DMS 273 (cell line): ENCODE data around the gene XRCC4.

ENCODE experiments used
- DNase-seq: peaks from one replicate; lab custom pipeline; 2025; ENCODE audit not compliant: unreplicated experiment; lab: John Stamatoyannopoulos, UW

The XRCC4 gene

DNA sequence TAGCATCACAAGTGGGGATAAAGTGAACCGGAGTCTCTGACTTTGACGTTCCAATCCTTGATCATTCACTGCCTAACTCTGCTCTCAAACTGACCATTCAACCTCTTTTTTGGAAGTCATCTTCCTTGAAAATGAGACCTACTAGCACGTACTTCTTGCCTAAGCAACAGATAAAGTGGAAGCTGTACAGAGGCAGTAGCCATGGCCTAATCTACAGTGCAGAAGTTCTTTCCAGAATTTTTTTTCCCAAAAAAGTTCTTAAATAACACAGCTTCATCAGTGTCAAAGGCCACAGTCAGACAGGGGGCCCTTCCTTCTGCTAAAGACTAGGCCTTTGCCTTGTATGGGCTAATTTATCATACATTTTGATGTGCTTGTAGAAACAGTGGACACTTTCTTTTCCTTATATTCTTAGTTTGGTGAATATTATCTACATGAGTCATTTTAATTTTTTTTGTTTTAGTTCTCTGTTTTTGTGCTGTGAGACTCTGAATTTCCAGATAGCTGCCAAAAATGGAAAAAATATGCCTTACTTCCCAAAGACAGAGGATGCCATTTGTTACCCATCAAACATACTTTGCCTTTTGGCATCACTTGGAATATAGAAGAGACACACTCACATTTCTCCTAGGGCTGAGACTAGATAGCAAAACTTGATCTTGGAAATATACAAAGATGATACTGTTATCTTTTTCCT, 297.9 kb downstream of the XRCC4 start:
- DNase-seq: no peak

DNA sequence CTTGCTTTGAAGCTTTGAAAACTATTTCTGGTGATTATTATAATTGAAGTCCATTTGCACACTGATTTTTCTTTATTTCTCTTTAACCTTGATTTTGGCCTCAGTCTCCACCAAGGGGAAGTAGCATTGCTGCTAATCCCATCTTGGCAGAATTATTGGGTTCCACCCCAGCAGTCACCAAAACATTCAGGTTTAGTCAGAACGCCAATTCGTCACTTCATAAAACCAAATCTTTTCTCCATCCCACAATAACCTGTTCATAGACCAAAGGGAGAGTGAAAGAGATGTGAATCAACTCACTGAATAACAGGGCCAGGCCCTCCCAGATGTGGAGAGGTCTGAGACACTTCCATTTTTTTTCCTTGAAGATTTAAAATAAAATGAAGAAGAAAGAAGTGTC, 299.1 kb downstream of the XRCC4 start:
- DNase-seq: no peak

DNA sequence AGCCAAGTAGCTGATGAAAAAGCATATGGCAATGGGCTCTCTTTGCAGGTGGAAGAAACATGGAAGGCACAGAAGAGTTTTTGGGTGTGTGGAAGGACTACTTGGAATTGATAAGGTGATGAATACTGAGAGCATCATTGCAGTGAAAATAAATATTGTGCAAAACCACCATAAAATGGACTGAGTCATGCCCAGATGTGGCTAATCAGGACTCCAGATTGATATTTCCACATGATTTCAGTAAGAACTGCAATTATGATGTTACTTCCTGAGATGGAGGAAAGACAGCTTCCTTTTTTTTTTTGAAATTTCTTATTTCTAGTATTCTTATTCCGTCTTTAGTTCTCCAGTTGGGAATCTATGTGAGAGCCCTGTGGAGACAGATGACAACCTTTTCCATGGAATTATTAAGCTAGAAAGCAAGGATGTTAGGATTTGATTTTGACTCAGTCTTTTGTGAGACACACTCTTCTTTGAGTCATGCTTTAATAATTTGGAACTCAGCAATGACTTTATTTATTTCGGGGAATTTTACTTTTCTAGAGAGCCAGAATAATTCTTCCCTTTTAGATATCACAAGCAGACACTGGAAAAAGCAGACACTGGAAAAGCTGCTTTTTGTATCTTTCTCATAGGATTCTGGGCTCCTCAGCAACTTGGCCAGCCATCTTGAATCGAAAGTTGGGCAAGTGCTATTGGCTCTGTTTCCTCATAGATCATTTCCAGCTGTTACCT, 300.0 kb downstream of the XRCC4 start:
- DNase-seq: no peak

DNA sequence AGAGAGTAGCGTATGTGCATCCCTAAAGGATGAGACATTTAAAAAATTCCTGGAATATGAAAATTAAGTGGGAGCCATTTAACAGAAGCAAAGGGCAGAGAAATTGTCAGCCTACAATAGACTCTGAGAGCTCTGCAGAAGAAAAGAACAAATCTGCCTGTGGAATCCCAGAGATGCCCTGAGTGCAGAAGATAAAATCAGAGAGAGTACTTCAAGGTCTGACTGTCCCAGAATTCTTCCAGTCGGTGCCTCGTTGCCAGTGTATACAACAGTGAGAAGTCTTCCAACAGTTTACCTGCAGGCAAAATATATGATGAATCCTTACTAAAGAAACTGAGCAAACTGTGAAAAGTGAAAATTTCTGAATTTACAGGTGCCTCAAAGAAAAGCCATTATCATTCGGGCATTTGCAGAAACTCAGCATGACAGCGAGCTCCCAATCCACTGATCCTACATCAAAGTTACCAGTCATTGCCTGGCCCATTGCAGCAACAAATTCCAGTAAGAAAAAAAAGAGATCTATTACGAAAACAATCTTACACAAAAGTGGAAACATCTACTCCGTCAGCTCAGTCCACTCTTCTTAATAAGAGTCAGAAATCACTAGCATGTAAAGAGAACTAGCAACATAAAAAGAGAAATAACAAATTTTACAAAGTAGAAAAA, 301.4 kb downstream of the XRCC4 start:
- DNase-seq: no peak

DNA sequence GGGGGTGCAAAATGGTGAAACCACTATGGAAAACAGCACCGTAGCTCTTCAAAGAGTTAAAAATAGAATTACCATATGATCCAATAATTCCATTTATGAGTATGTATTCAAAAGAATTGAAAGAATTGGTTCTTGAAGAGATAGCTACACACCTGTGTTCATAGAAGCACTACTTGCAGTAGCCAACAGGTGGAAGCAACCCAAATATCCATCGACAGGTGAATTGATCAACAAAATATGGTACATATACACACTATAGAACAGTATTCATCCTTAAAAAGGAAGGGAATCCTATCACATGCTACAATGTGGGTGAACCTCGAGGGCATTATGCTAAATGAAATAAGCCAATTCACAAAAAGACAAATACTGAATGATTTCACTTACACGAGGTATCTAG, 308.5 kb downstream of the XRCC4 start:
- DNase-seq: no peak

DNA sequence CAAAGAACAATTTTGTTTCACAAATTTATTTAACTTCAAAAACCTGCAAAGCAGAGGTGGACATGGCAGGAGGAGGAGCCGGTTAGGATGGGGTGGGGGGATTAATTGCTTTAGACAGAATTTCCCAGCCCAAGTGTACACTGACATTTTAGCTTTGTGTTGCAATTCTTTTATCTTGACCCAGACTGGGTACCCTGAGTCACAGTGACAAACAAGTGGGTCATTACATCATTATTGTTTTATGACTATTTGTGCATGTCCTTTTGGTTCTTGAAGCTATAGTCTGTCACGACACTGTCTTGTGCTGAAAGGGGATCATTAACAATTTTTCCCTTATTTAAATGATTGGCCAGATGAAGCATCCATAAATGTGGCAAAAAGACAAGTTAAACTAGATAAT, 309.7 kb downstream of the XRCC4 start:
- no peak for DNase-seq

DNA sequence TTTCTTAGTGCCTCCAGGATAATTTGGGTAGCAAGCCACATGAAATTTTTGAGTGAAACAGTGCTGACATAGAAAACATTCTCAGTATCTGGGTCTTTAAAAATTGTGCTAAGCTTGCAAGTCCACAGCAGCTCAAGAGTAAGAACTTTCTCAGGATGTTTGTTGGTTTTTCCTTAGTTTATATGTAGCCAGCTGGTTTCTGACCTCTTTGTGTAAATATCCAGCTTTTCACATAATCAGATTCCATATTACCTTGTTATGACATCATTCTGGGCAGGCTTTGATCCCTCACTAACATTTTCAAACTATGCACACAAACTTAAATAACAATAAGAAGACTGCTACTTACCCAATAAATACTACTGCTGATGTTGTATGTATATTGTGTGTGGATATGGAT, 311.3 kb downstream of the XRCC4 start:
- DNase-seq: no peak

DNA sequence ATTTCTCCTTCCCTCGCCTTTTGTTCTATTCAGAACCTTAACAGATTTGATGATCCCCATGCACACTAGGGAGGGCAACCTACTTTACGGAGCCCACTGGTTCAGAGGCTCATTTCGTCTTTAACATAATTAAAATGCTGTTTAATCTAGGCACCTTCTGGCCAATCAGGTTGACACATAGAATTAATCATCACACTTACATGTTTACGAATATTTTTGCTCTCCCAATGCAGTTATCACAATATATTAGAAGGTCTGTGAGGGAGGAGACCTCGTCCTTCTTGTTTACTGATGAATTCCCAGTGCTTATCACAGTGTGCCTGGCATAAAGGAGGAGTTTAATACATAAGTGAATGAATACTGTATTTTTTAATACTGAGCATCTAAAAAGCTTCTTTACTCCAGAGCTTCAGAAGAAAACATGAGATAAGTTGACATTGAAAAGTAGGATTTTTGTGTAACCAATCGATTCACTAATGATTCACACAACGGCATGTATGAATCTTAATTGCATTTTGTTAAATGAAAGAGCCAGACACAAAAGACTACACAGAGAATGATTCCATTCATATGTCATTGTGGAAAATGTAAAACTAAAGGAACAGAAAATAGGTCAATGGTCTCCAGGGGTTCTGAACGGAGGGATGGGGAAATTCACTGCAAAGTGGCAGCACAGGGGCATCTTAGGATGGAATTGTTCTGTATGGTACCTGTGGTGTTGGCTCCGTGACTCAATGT, 315.6 kb downstream of the XRCC4 start:
- no peak for DNase-seq

DNA sequence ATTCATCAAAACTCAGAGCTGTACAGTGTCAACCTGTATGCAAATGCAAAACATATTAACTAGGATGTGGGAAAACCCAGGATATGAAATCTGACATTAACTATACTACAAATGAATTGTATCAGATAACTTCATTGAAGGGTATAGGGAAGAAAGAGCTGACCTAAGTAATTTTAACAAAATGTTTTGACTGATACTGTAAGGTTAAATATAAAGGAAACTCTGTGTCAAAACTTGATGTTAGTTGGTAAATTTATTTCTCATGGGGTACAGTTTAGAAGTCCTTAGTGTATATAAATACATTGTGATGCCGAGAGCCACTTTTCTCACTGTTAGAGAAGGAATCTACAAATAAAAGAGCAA, 316.1 kb downstream of the XRCC4 start:
- no peak for DNase-seq

DNA sequence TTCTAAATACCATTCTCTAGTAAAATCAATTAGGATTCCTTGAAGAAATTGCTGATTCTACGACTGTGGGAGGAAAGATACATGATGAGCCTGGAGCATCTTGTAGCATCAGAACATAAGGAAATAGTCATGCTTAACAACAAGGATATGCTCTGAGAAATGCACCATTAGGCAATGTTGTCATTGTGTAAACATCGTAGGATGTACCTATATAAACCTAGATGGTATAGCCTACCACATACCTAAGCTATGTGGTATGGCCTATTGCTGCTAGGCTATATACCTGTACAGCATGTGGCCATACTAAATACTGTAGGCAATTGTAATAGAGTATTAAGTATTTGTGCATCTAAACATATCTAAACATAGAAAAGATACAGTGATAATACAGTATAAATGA, 316.8 kb downstream of the XRCC4 start:
- no peak for DNase-seq

DNA sequence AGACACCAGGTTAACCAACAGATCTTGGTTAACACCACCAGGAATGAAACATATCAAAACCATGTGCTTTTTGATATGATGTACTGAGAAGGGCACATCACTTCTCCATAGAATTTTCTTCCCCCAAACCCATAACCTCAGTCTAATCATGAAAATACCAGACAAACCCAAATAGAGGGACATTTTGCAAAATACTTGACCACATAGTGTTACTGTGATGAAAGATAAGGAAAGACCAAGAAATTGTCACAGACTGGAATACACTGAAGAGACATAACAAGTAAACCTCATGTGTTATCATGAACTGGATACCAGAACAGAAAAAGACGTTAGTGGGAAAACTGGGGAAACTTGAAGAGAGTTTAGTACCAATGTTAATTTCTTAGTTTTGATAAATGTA, 319.3 kb downstream of the XRCC4 start:
- no peak for DNase-seq

DNA sequence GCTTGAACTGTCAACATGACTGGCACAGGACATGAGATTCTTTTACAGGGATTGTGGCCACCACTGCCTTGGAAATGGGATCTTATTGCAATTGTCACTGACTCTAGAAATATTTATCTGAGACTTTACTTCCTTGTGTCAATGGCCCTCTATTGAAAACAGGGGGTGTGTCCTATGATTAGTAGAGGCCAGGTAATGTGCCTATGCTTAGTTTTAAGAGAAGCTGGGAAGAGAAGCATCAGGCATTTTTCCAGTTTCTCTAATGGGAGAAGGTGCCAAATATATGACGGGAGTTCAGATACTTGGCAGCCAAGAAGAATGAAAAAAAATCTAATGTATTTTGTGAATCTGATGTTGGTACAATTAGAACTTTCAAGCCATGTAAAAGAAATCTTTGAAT, 320.3 kb downstream of the XRCC4 start:
- no peak for DNase-seq

DNA sequence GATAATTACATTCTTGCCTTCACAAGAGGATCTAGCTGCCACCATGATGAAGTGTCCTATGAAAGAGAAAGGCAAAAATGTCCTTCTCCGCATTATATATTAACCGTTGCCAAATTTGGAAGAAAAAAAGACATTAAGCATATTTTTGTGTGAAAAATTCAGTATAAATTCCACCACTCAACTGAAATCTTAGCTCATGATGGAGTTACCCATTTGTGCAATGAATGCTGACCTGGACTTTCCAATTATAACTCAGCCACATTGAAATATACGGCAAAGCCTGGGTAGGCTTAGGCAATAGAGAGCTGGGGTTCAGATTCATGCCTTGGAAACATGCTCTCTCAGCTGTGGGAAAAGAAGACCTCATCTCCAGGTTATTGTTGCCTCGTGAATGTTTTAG, 322.9 kb downstream of the XRCC4 start:
- DNase-seq: no peak

DNA sequence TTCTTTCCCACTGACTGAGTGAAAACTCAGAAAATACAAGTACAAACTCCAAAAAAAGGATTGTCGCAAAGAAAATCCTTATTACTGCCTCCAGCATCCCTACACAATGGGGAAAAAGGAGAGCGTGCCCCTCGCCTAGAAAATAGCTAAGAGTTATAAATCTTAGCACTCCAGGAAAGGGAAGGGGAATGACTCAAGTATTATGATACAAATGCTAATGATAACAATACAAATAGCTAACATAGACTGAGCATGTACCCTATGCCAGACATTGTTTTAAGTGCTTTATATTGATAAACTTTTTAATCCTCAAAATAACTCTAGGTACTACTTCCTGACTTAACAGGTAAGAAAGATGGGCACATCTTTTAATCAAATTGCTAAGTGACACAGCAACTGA, 323.4 kb downstream of the XRCC4 start:
- DNase-seq: no peak

DNA sequence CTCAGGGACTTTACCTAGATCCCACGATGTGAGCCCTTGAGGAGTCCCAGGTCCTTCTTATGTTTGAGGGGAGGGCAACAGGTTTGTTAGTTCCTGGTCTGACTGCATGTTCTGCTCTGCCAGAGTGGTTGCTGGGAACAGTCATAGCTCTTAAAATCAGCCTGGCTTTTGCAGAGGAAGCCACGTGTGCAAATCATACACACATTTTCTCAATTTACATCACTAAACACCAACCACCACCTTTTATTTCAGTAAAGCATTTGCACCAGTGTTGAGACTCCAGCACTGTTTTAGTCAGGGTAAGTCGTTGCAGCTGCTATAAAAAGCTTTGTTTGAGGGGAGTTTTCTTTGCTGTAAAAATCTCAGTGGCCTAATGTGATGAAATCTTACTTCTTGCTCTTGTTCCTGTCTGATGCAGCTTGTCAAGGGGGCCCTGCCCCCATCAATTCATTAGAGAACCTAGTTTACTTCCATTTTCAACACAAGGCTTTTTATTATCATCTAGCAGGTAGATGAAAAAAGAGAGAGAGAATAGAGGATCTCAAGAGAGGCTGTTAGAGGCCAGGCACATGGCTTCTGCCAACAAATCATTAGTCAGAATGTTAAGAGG, 323.9 kb downstream of the XRCC4 start:
- no peak for DNase-seq

DNA sequence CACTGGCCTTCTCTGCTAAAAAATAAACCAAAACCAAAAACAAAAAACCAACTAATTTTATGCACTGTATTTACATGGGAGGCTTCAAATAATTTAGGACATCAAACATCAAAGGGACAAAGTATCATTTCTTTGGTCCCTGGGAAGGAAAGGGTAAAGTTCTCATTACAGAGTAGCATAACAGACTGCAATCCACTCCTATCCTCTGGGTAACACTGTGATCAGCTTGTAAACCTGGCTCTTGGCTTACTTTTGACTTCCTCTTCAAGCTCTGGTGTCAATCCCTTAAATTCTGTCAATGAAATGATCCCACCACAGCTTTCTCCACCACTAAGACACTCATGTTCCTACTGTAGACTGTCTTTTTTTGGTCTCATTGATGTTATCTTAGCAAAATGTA, 324.4 kb downstream of the XRCC4 start:
- no peak for DNase-seq
